Measurements from ENCODE around the gene TTC34. TPM values are rescaled to one million over a fixed set of nuclear protein-coding genes. Genes with fewer than 3 reads are reported as not detected.

TTC34 gene
- total RNA-seq, 1 experiment from 2014 or later, result 0.79 TPM

GRCh38 chr1:2787163-2787911, 14.2 kb downstream of the TTC34 start:
- no peak for TF ChIP-seq CTCF (IDR thresholded peaks at IDR 0.05; ENCODE audit: insufficient read depth in 1 of 2, low read depth in 1 of 2, low read length in 1 of 2, severe bottlenecking in 1 of 2, unreplicated experiment in 1 of 2)
- no TSS peak for BruUV-seq (replicated peaks)

GRCh38 chr1:2786329-2787162, 14.9 kb downstream of the TTC34 start:
- Mint-ChIP-seq H3K36me3 (ENCODE audit: insufficient read depth, unreplicated experiment) (peaks cover 6% of the 10 kb centered on the region), H3K9me3 (ENCODE audit: unreplicated experiment) (peaks cover 11% of the 10 kb centered on the region), H3K4me3 (ENCODE audit: unreplicated experiment) (no peak overlapping the region), H3K27ac (ENCODE audit: unreplicated experiment) (no peak overlapping the region), H3K27me3 (ENCODE audit: insufficient read depth, unreplicated experiment) (no peaks in the 10 kb centered on the region), H3K4me1 (ENCODE audit: low read depth, unreplicated experiment) (no peaks in the 10 kb centered on the region)
- no TSS peak for BruUV-seq (replicated peaks)
- ChIA-PET CTCF (no interaction called here), POLR2A (no interaction called here)
- intact Hi-C loops (cut with micrococcal nuclease; ENCODE audit: unreplicated experiment), result no loop called here
- H3K27me3 ChIP-seq (replicated peaks; ENCODE audit: control insufficient read depth, insufficient read depth, low read length), result no peaks in the 10 kb centered on the region
- peak; percentile 18 to 19 for DNase-seq
- no peak overlapping the region for H3K4me3 ChIP-seq (ENCODE audit: low read depth, low read length)
- H3K9me3 ChIP-seq, result peaks cover 7% of the 10 kb centered on the region; the same call in 1 of the 2 replicates
- peak in 1 of 2 experiments; percentile 26 for TF ChIP-seq CTCF (IDR thresholded peaks at IDR 0.05; ENCODE audit: insufficient read depth in 1 of 2, low read depth in 1 of 2, low read length in 1 of 2, severe bottlenecking in 1 of 2, unreplicated experiment in 1 of 2)
- H3K36me3 ChIP-seq (ENCODE audit: control insufficient read depth, insufficient read depth, low read length), result no peaks in the 10 kb centered on the region
- H3K4me1 ChIP-seq, result no peaks in the 10 kb centered on the region

More at GRCh38 chr1:2787163-2787911, 14.2 kb downstream of the TTC34 start:
- Histone ChIP-seq H3K9me3 (no peaks in the 10 kb centered on the region), H3K4me1 (no peaks in the 10 kb centered on the region), H3K36me3 (ENCODE audit: control insufficient read depth, insufficient read depth, low read length) (no peaks in the 10 kb centered on the region), H3K27me3 (replicated peaks; ENCODE audit: control insufficient read depth, insufficient read depth, low read length) (no peaks in the 10 kb centered on the region), H3K4me3 (ENCODE audit: low read depth, low read length) (no peak overlapping the region)
- Mint-ChIP-seq H3K27me3 (ENCODE audit: insufficient read depth, unreplicated experiment) (no peaks in the 10 kb centered on the region), H3K9me3 (ENCODE audit: unreplicated experiment) (peaks cover 5% of the 10 kb centered on the region), H3K36me3 (ENCODE audit: insufficient read depth, unreplicated experiment) (peaks cover 3% of the 10 kb centered on the region), H3K4me1 (ENCODE audit: low read depth, unreplicated experiment) (no peaks in the 10 kb centered on the region), H3K27ac (ENCODE audit: unreplicated experiment) (no peak overlapping the region), H3K4me3 (ENCODE audit: unreplicated experiment) (no peak overlapping the region)
- CTCF ChIA-PET, result interaction anchor here (0.8 kb wide), 1 partner anchor 232 kb away, joined by 3 read pairs; no protein-coding TSS in a partner anchor
- DNase-seq, result peak in 1 of 2 experiments; percentile 16
- intact Hi-C loops (cut with micrococcal nuclease; ENCODE audit: unreplicated experiment), result no loop called here
- POLR2A ChIA-PET, result no interaction called here

GRCh38 chr1:2785631-2786328, 15.7 kb downstream of the TTC34 start:
- peaks cover 9% of the 10 kb centered on the region; the same call in 1 of the 2 replicates for H3K9me3 ChIP-seq
- no TSS peak for BruUV-seq (replicated peaks)
- Mint-ChIP-seq H3K4me1 (ENCODE audit: low read depth, unreplicated experiment) (no peaks in the 10 kb centered on the region), H3K27me3 (ENCODE audit: insufficient read depth, unreplicated experiment) (no peaks in the 10 kb centered on the region), H3K9me3 (ENCODE audit: unreplicated experiment) (peaks cover 11% of the 10 kb centered on the region), H3K27ac (ENCODE audit: unreplicated experiment) (no peak overlapping the region), H3K36me3 (ENCODE audit: insufficient read depth, unreplicated experiment) (peaks cover 6% of the 10 kb centered on the region), H3K4me3 (ENCODE audit: unreplicated experiment) (no peak overlapping the region)
- no peak overlapping the region for H3K4me3 ChIP-seq (ENCODE audit: low read depth, low read length)
- TF ChIP-seq CTCF (IDR thresholded peaks at IDR 0.05; ENCODE audit: insufficient read depth in 1 of 2, low read depth in 1 of 2, low read length in 1 of 2, severe bottlenecking in 1 of 2, unreplicated experiment in 1 of 2), result no peak
- H3K36me3 ChIP-seq (ENCODE audit: control insufficient read depth, insufficient read depth, low read length), result no peaks in the 10 kb centered on the region
- H3K4me1 ChIP-seq, result no peaks in the 10 kb centered on the region
- no peaks in the 10 kb centered on the region for H3K27me3 ChIP-seq (replicated peaks; ENCODE audit: control insufficient read depth, insufficient read depth, low read length)
- intact Hi-C loops (cut with micrococcal nuclease; ENCODE audit: unreplicated experiment), result no loop called here
- CTCF ChIA-PET, result no interaction called here
- DNase-seq, result peak in 1 of 2 experiments; percentile 23
- POLR2A ChIA-PET, result no interaction called here
